Measurements from ENCODE around the gene LRP8.

Gene LRP8

GRCh38 chr1:53326088-53326597 lies 1.7 kb downstream of the LRP8 start:
- no peaks in the 10 kb centered on the region for H3K27me3 ChIP-seq (replicated peaks; ENCODE audit: control insufficient read depth, insufficient read depth, low read length)
- TF ChIP-seq, protein P1, sequence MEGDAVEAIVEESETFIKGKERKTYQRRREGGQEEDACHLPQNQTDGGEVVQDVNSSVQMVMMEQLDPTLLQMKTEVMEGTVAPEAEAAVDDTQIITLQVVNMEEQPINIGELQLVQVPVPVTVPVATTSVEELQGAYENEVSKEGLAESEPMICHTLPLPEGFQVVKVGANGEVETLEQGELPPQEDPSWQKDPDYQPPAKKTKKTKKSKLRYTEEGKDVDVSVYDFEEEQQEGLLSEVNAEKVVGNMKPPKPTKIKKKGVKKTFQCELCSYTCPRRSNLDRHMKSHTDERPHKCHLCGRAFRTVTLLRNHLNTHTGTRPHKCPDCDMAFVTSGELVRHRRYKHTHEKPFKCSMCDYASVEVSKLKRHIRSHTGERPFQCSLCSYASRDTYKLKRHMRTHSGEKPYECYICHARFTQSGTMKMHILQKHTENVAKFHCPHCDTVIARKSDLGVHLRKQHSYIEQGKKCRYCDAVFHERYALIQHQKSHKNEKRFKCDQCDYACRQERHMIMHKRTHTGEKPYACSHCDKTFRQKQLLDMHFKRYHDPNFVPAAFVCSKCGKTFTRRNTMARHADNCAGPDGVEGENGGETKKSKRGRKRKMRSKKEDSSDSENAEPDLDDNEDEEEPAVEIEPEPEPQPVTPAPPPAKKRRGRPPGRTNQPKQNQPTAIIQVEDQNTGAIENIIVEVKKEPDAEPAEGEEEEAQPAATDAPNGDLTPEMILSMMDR (IDR thresholded peaks at IDR 0.05; ENCODE audit: insufficient read depth, low read length, poor library complexity, severe bottlenecking): no peak

GRCh38 chr1:53325326-53326087 lies 2.4 kb downstream of the LRP8 start:
- TF ChIP-seq, protein P1 (IDR thresholded peaks at IDR 0.05; ENCODE audit: insufficient read depth, low read length, poor library complexity, severe bottlenecking): no peak
- Histone ChIP-seq H3K27me3 (replicated peaks; ENCODE audit: control insufficient read depth, insufficient read depth, low read length) (no peaks in the 10 kb centered on the region), H3K4me3 (replicated peaks; ENCODE audit: low read depth, low read length) (peak overlapping the region; percentile 92), H3K36me3 (ENCODE audit: control insufficient read depth, insufficient read depth, low read length) (peaks cover 28% of the 10 kb centered on the region)
- DNase-seq (ENCODE audit: extremely low read depth, insufficient read length): no peak

More at GRCh38 chr1:53326088-53326597, 1.7 kb downstream of the LRP8 start:
- peak; percentile 96 for DNase-seq (ENCODE audit: extremely low read depth, insufficient read length)
- peak overlapping the region; percentile 92 for H3K4me3 ChIP-seq (replicated peaks; ENCODE audit: low read depth, low read length)
- peaks cover 24% of the 10 kb centered on the region for H3K36me3 ChIP-seq (ENCODE audit: control insufficient read depth, insufficient read depth, low read length)

- TF ChIP-seq, protein P1 (IDR thresholded peaks at IDR 0.05; ENCODE audit: insufficient read depth, low read length, poor library complexity, severe bottlenecking): no peak
- Histone ChIP-seq H3K4me3 (replicated peaks; ENCODE audit: low read depth, low read length) (no peak overlapping the region), H3K27me3 (replicated peaks; ENCODE audit: control insufficient read depth, insufficient read depth, low read length) (no peaks in the 10 kb centered on the region), H3K36me3 (ENCODE audit: control insufficient read depth, insufficient read depth, low read length) (peaks cover 31% of the 10 kb centered on the region)
- no peak for DNase-seq (ENCODE audit: extremely low read depth, insufficient read length)
Observed at GRCh38 chr1:53324728-53325297, 3.1 kb downstream of the LRP8 start.

- Histone ChIP-seq H3K27me3 (replicated peaks; ENCODE audit: control insufficient read depth, insufficient read depth, low read length) (no peaks in the 10 kb centered on the region), H3K36me3 (ENCODE audit: control insufficient read depth, insufficient read depth, low read length) (peaks cover 31% of the 10 kb centered on the region), H3K4me3 (replicated peaks; ENCODE audit: low read depth, low read length) (no peak overlapping the region)
- TF ChIP-seq, protein P1 (IDR thresholded peaks at IDR 0.05; ENCODE audit: insufficient read depth, low read length, poor library complexity, severe bottlenecking): no peak
- DNase-seq (ENCODE audit: extremely low read depth, insufficient read length): no peak
Observed at GRCh38 chr1:53324321-53324720, 3.5 kb downstream of the LRP8 start.

GRCh38 chr1:53323316-53323715 lies 4.6 kb downstream of the LRP8 start:
- Histone ChIP-seq H3K4me3 (replicated peaks; ENCODE audit: low read depth, low read length) (no peak overlapping the region), H3K27me3 (replicated peaks; ENCODE audit: control insufficient read depth, insufficient read depth, low read length) (no peaks in the 10 kb centered on the region), H3K36me3 (ENCODE audit: control insufficient read depth, insufficient read depth, low read length) (peaks cover 31% of the 10 kb centered on the region)
- no peak for DNase-seq (ENCODE audit: extremely low read depth, insufficient read length)
- TF ChIP-seq, protein P1 (IDR thresholded peaks at IDR 0.05; ENCODE audit: insufficient read depth, low read length, poor library complexity, severe bottlenecking): no peak
